ENCODE measurements around the gene NUP210.

DNA sequence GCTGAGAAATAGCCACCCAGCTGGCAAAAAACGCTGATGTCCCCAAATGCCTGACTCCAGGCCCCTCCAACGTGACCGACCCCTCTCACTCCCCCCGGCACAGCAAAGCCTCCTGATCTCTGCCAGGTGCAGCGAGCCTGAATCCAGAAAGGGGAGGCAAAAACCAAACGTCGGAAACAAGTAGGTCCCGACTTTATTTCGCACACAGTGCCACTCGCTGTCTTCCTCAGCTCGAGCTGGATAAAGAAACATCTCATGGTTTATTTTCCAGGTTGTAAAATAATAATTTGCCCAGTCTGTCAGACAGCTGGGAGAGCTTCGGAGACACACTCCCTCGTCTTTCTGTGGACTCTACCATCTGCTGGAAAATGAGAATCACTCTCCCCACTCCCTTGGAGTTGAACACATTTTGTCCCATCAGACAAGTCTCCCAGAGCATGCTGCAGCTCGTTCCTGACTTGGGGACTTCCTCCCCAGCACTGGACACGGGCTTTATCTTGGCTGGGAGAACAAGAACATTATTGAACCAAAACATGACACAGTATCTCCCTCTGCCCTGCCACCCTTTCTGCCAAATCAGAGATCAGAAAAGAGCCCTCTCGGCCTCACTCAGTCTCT, 142.8 kb downstream of the NUP210 start:
- TF ChIP-seq, protein P1, sequence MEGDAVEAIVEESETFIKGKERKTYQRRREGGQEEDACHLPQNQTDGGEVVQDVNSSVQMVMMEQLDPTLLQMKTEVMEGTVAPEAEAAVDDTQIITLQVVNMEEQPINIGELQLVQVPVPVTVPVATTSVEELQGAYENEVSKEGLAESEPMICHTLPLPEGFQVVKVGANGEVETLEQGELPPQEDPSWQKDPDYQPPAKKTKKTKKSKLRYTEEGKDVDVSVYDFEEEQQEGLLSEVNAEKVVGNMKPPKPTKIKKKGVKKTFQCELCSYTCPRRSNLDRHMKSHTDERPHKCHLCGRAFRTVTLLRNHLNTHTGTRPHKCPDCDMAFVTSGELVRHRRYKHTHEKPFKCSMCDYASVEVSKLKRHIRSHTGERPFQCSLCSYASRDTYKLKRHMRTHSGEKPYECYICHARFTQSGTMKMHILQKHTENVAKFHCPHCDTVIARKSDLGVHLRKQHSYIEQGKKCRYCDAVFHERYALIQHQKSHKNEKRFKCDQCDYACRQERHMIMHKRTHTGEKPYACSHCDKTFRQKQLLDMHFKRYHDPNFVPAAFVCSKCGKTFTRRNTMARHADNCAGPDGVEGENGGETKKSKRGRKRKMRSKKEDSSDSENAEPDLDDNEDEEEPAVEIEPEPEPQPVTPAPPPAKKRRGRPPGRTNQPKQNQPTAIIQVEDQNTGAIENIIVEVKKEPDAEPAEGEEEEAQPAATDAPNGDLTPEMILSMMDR (IDR thresholded peaks at IDR 0.05), result no peak
- TF ChIP-seq POLR2A (IDR thresholded peaks at IDR 0.05), result no peak
